CD4-positive, alpha-beta memory T cell (primary cell): ENCODE results near the gene MLXIPL. TPM values are rescaled to one million over a fixed set of nuclear protein-coding genes. Genes with fewer than 3 reads are reported as not detected.

Source experiments
- CTCF ChIA-PET: fragments of 350-600 bp; sonication (Branson Sonifier 250); formaldehyde crosslinking; loops from one replicate; lab custom pipeline; 2021; ENCODE audit warnings: inconsistent platforms; ENCODE audit not compliant: partially characterized antibody; lab: Charles Lee
- POLR2A ChIA-PET: fragments of 350-600 bp; sonication (Branson Sonifier 250); formaldehyde crosslinking; loops from one replicate; lab custom pipeline; 2021; ENCODE audit not compliant: partially characterized antibody; lab: Charles Lee
- DNase-seq, 5 donors: peaks; one replicate each; pipeline versions ENCODE4 v3.0.0 to v3.0.0-alpha.2; 2020 to 2022; ENCODE audit warnings: mixed read lengths in 1 of 5
- H3K27ac ChIP-seq: one replicate; pipeline ENCODE4 v1.7.0; 2013; ENCODE audit warnings: low read depth, low read length
- H3K27me3 ChIP-seq: 2 replicates; pipeline ENCODE4 v1.7.0; 2013; ENCODE audit warnings: mild to moderate bottlenecking, low read length, moderate library complexity; ENCODE audit not compliant: insufficient read depth
- H3K36me3 ChIP-seq: 2 replicates; pipeline ENCODE4 v1.7.0; 2013; ENCODE audit warnings: mild to moderate bottlenecking, low read length, moderate library complexity; ENCODE audit not compliant: insufficient read depth
- H3K4me1 ChIP-seq: 2 replicates; pipeline ENCODE4 v1.7.0; 2013; ENCODE audit warnings: mild to moderate bottlenecking, low read length, moderate library complexity; ENCODE audit not compliant: insufficient read depth
- H3K4me3 ChIP-seq, 2 donors: one replicate each; pipeline ENCODE4 v1.7.0; 2013; ENCODE audit warnings: low read length in 2 of 2, mild to moderate bottlenecking in 1 of 2
- H3K9me3 ChIP-seq, 2 donors: one replicate each; pipeline ENCODE4 v1.7.0; 2013; ENCODE audit warnings: low read length in 2 of 2, control low read depth in 1 of 2; ENCODE audit not compliant: control insufficient read depth in 1 of 2
- H3K27ac Mint-ChIP-seq, 7 donors: one replicate each; pipeline ENCODE4 v1.8.0; 2020 to 2021; ENCODE audit warnings: mixed read lengths in 7 of 7, mild to moderate bottlenecking in 6 of 7, inconsistent platforms in 3 of 7, moderate library complexity in 3 of 7
- H3K27me3 Mint-ChIP-seq, 2 donors: one replicate each; pipeline ENCODE4 v1.8.0; 2020 to 2021; ENCODE audit warnings: mixed read lengths in 2 of 2
- H3K36me3 Mint-ChIP-seq, 2 donors: one replicate each; pipeline ENCODE4 v1.8.0; 2020 to 2021; ENCODE audit warnings: mixed read lengths in 2 of 2, inconsistent platforms in 1 of 2, mild to moderate bottlenecking in 1 of 2
- H3K4me1 Mint-ChIP-seq, 4 donors: one replicate each; pipeline ENCODE4 v1.8.0; 2020 to 2021; ENCODE audit warnings: mixed read lengths in 4 of 4, mild to moderate bottlenecking in 1 of 4
- H3K4me3 Mint-ChIP-seq, 8 donors: one replicate each; pipeline ENCODE4 v1.8.0; 2020 to 2021; ENCODE audit warnings: mixed read lengths in 8 of 8, mild to moderate bottlenecking in 7 of 8, moderate library complexity in 6 of 8, inconsistent platforms in 3 of 8
- H3K9me3 Mint-ChIP-seq, 8 donors: one replicate each; pipeline ENCODE4 v1.8.0; 2020 to 2021; ENCODE audit warnings: mixed read lengths in 8 of 8, mild to moderate bottlenecking in 5 of 8, inconsistent platforms in 3 of 8, moderate library complexity in 1 of 8
- intact Hi-C: fragments of 100-400 bp; cut with micrococcal nuclease; formaldehyde crosslinking; loops from one replicate; pipeline ENCODE4 v1.15.1; 2023
- polyA plus RNA-seq, 2 donors: library from polyadenylated mRNA; unstranded; fragments of 300-500 nt; fragmentation: Illumina TruSeq; gene quantifications; one replicate each; pipeline ENCODE4 v1.2.3, GENCODE V29; 2021
- total RNA-seq, 2 experiments: library from RNA; stranded (reverse); gene quantifications; one replicate each; pipeline ENCODE4 v1.2.3, GENCODE V29; 2021

MLXIPL gene
- total RNA-seq, result not detected
- polyA plus RNA-seq, result not detected

GRCh38 chr7:73623798-73624668 is at the start of gene MLXIPL:
Gene MLXIPL (minus strand): TSS chr7:73624522. CDS start chr7:73624492, 30 bp downstream.
- CTCF ChIA-PET, result interaction anchor here (0.9 kb wide), 1 partner anchor 17 kb away, joined by 3 read pairs; no protein-coding TSS in a partner anchor
- no peaks in the 10 kb centered on the region for H3K9me3 ChIP-seq
- no peaks in the 10 kb centered on the region for H3K36me3 ChIP-seq
- no peaks in the 10 kb centered on the region for H3K36me3 Mint-ChIP-seq
- intact Hi-C loops, result no loop called here
- H3K27me3 ChIP-seq, result peaks cover 15% of the 10 kb centered on the region
- H3K27me3 Mint-ChIP-seq, result peaks cover 28 to 36% of the 10 kb centered on the region in 2 donors
- DNase-seq, result peak; percentile 23 to 50 (median 31)
- POLR2A ChIA-PET, result no interaction called here
- no peak within 1 kb of the TSS for H3K27ac ChIP-seq
- peak within 1 kb of the TSS; percentile 12 to 74 (median 49) for H3K4me3 Mint-ChIP-seq
- peaks cover 2 to 12% (median 4%) of the 10 kb centered on the region in 4 donors for H3K4me1 Mint-ChIP-seq
- no peak within 1 kb of the TSS for H3K27ac Mint-ChIP-seq
- H3K9me3 Mint-ChIP-seq, result no peaks in the 10 kb centered on the region
- H3K4me1 ChIP-seq, result peaks cover 17% of the 10 kb centered on the region
- peak within 1 kb of the TSS in 1 of 2 donors; percentile 9 for H3K4me3 ChIP-seq

GRCh38 chr7:73671857-73672445 is 47.6 kb upstream of the MLXIPL start:
- DNase-seq, result no peak
- peaks cover 10% of the 10 kb centered on the region for H3K4me1 ChIP-seq
- Mint-ChIP-seq H3K4me1 (peaks cover 2 to 5% (median 4%) of the 10 kb centered on the region in 4 donors), H3K4me3 (no peak overlapping the region), H3K27me3 (peaks cover 2 to 11% of the 10 kb centered on the region in 2 donors), H3K27ac (no peak overlapping the region), H3K36me3 (no peaks in the 10 kb centered on the region), H3K9me3 (peaks cover 0 to 2% (median 0%) of the 10 kb centered on the region in 8 donors)
- no peaks in the 10 kb centered on the region for H3K9me3 ChIP-seq
- peaks cover 8% of the 10 kb centered on the region for H3K27me3 ChIP-seq
- H3K27ac ChIP-seq, result no peak overlapping the region
- ChIA-PET POLR2A (no interaction called here), CTCF (interaction anchor here (1.6 kb wide), 1 partner anchor 65 kb away, joined by 5 read pairs; no protein-coding TSS in a partner anchor)
- H3K36me3 ChIP-seq, result no peaks in the 10 kb centered on the region
- intact Hi-C loops, result no loop called here
- no peak overlapping the region for H3K4me3 ChIP-seq

- peaks cover 0 to 2% (median 0%) of the 10 kb centered on the region in 8 donors for H3K9me3 Mint-ChIP-seq
- peaks cover 2 to 6% (median 4%) of the 10 kb centered on the region in 4 donors for H3K4me1 Mint-ChIP-seq
- no peak overlapping the region for H3K4me3 Mint-ChIP-seq
- intact Hi-C loops, result no loop called here
- Histone ChIP-seq H3K9me3 (no peaks in the 10 kb centered on the region), H3K36me3 (no peaks in the 10 kb centered on the region), H3K27ac (no peak overlapping the region), H3K4me3 (no peak overlapping the region), H3K4me1 (peaks cover 10% of the 10 kb centered on the region), H3K27me3 (peaks cover 8% of the 10 kb centered on the region)
- peaks cover 2 to 11% of the 10 kb centered on the region in 2 donors for H3K27me3 Mint-ChIP-seq
- H3K27ac Mint-ChIP-seq, result no peak overlapping the region
- no peak for DNase-seq
- no peaks in the 10 kb centered on the region for H3K36me3 Mint-ChIP-seq
- ChIA-PET POLR2A (no interaction called here), CTCF (no interaction called here)
Measured at GRCh38 chr7:73671322-73671661, 47.0 kb upstream of the MLXIPL start.

GRCh38 chr7:73669858-73670385 is 45.6 kb upstream of the MLXIPL start:
- H3K4me1 Mint-ChIP-seq, result peaks cover 4 to 12% (median 7%) of the 10 kb centered on the region in 4 donors
- intact Hi-C loops, result loop anchor here (5.0 kb wide), 1 partner anchor 47 kb away; the partner anchor contains the start of gene STX1A
- no peak overlapping the region for H3K4me3 ChIP-seq
- H3K27ac ChIP-seq, result no peak overlapping the region
- H3K27ac Mint-ChIP-seq, result peak overlapping the region in 1 of 7 donors; percentile 40
- peaks cover 5 to 20% of the 10 kb centered on the region in 2 donors for H3K27me3 Mint-ChIP-seq
- H3K36me3 Mint-ChIP-seq, result no peaks in the 10 kb centered on the region
- peaks cover 10% of the 10 kb centered on the region for H3K4me1 ChIP-seq
- H3K36me3 ChIP-seq, result no peaks in the 10 kb centered on the region
- CTCF ChIA-PET, result interaction anchor here (1.4 to 2.9 kb wide), 2 partner anchors 61 to 63 kb away, joined by 4 to 15 read pairs; no protein-coding TSS in a partner anchor
- H3K27me3 ChIP-seq, result peaks cover 8% of the 10 kb centered on the region
- H3K9me3 Mint-ChIP-seq, result peaks cover 0 to 4% (median 0%) of the 10 kb centered on the region in 8 donors
- no peaks in the 10 kb centered on the region for H3K9me3 ChIP-seq
- DNase-seq, result no peak
- H3K4me3 Mint-ChIP-seq, result peak overlapping the region in 3 of 8 donors; percentile 25 to 44 (median 26)
- POLR2A ChIA-PET, result interaction anchor here (1.0 kb wide), 1 partner anchor 11 kb away, joined by 3 read pairs; no protein-coding TSS in a partner anchor

- intact Hi-C loops, result loop anchor here (5.0 kb wide), 1 partner anchor 48 kb away; the partner anchor contains the start of gene STX1A
- Mint-ChIP-seq H3K4me1 (peaks cover 4 to 12% (median 7%) of the 10 kb centered on the region in 4 donors), H3K9me3 (peaks cover 0 to 4% (median 0%) of the 10 kb centered on the region in 8 donors), H3K36me3 (no peaks in the 10 kb centered on the region), H3K27ac (no peak overlapping the region), H3K27me3 (peaks cover 8 to 22% of the 10 kb centered on the region in 2 donors), H3K4me3 (no peak overlapping the region)
- no peak overlapping the region for H3K27ac ChIP-seq
- H3K9me3 ChIP-seq, result no peaks in the 10 kb centered on the region
- peaks cover 10% of the 10 kb centered on the region for H3K4me1 ChIP-seq
- H3K36me3 ChIP-seq, result no peaks in the 10 kb centered on the region
- ChIA-PET CTCF (interaction anchor here (1.4 to 2.9 kb wide), 2 partner anchors 60 to 63 kb away, joined by 4 to 15 read pairs; no protein-coding TSS in a partner anchor), POLR2A (interaction anchor here (1.0 kb wide), 1 partner anchor 12 kb away, joined by 3 read pairs; no protein-coding TSS in a partner anchor)
- H3K27me3 ChIP-seq, result peaks cover 8% of the 10 kb centered on the region
- H3K4me3 ChIP-seq, result no peak overlapping the region
- no peak for DNase-seq
Measured at GRCh38 chr7:73669288-73669701, 45.0 kb upstream of the MLXIPL start.

- intact Hi-C loops, result loop anchor here (5.0 kb wide), 1 partner anchor 48 kb away; the partner anchor contains the start of gene STX1A
- H3K4me1 ChIP-seq, result peaks cover 10% of the 10 kb centered on the region
- H3K36me3 ChIP-seq, result no peaks in the 10 kb centered on the region
- POLR2A ChIA-PET, result interaction anchor here (1.0 to 1.3 kb wide), 2 partner anchors 12 to 146 kb away, joined by 3 to 5 read pairs; partner anchors contain the start of gene BAZ1B
- H3K9me3 ChIP-seq, result no peaks in the 10 kb centered on the region
- H3K27ac ChIP-seq, result no peak overlapping the region
- Mint-ChIP-seq H3K36me3 (no peaks in the 10 kb centered on the region), H3K4me1 (peaks cover 4 to 12% (median 7%) of the 10 kb centered on the region in 4 donors), H3K4me3 (peak overlapping the region; percentile 12 to 64 (median 50)), H3K27me3 (peaks cover 9 to 24% of the 10 kb centered on the region in 2 donors), H3K9me3 (peaks cover 0 to 4% (median 0%) of the 10 kb centered on the region in 8 donors), H3K27ac (peak overlapping the region in 2 of 7 donors; percentile 29 to 41)
- DNase-seq, result no peak
- H3K4me3 ChIP-seq, result no peak overlapping the region
- CTCF ChIA-PET, result interaction anchor here (2.9 kb wide), 1 partner anchor 62 kb away, joined by 15 read pairs; no protein-coding TSS in a partner anchor
- H3K27me3 ChIP-seq, result peaks cover 8% of the 10 kb centered on the region
Measured at GRCh38 chr7:73668886-73669230, 44.5 kb upstream of the MLXIPL start.
